GM19099 (cell line): ENCODE results near the gene JAG1.

ENCODE experiments used
- POLR2A ChIP-seq: IDR thresholded peaks from 3 replicates; pipeline ENCODE4 v1.6.1; 2011; ENCODE audit warnings: low read depth; ENCODE audit not compliant: insufficient read length; ENCODE audit errors: extremely low read depth

JAG1 gene

DNA sequence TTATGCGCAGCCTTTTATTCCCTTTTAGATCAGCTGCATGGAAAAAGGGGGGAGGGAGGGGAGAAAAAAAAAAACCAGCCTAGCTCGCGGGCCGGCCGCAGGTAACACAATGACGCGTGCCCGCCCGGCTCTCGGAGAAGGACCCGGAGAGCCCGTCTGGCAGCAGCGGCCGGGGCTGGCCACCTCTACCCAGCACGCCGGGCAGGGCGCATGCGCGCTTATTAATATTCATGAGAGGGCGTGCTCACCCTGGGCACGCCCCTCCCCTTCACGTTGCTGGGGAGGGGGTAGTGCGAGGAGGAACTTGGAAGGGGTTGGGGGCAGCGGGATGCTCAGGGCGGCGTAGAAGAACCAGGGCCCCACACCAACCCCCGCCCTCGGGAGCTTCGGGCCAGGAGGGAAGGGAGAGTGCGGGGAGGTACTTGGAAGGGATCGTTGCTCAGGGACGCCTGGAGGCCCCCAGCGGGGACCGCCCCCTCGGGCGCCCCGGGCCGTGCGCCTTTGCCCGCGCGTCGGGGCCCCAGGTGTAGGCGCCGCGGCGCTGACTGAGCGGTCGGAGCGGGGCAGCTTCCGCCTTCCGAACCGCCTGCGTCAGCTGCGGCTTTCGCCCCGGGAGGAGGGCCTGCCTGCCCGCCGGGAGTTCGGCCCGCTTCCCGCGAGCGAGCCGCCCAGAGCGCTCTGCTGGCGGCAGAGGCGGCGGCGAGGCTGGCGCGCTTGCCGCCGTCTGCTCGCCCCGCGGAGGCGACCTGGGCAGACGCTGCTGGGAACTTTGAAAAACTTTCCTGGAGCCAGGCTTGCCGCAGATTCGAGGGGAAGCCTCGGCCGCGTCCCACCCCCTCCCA is at the start of gene JAG1:
Gene JAG1 (minus strand): TSS at position 158 of the 842 bp plus-strand sequence. CDS start 469 bp downstream, outside the sequence.
- TF ChIP-seq POLR2A: peak; percentile 49

DNA sequence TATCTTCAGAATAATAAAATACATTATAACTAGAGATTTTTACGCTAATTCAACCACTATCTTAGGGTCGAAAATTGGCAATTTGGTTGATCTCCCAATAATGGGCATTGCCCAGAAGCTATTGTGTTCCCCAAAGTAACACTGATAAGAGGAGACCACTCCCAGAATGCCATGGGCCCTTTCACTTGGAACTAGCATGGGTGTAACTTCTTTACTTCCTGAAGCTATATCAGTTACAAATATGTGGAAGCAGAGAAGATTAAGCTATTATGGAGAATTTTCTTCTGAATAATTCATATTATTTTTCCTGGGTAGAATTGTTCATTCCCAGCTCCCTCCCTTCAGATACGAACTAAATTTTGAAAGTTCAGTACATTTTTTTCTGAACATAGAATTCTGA is 48.2 kb upstream of the JAG1 start:
- no peak for TF ChIP-seq POLR2A

DNA sequence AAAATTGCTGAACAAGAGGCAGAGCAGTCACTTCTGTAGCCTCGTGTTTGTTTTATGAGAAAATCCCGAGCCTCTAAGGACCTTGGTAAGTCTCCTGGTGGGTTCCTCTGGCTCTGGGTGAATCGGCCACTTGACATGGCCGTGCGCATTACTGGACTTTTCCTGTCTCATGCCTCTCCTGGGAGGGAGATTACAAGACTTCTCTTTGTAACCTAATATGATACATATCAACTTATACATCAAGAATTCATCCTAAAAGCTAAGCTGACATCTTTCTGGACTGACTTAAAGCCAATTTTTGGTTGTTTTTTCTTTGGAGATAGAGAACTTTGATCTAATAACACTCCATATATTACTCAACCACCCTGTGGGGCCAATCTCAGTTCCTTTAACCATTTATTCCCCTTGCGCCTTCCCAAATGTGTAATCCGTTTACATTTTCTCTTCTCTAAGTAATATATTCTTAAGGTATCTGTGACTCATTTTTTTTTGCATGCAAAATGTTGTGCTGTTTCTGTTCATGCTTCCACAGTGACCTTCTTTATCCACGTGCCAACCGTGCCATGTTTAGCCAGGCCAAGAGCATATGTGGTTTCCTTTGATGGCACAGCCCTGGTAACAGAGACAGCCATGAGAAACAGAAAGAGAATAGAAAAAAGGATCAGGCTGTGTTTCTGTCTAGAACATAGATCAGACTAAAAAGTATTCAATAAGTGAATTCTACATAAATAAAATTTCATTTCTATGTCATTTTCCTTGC is 47.5 kb upstream of the JAG1 start:
- no peak for TF ChIP-seq POLR2A

DNA sequence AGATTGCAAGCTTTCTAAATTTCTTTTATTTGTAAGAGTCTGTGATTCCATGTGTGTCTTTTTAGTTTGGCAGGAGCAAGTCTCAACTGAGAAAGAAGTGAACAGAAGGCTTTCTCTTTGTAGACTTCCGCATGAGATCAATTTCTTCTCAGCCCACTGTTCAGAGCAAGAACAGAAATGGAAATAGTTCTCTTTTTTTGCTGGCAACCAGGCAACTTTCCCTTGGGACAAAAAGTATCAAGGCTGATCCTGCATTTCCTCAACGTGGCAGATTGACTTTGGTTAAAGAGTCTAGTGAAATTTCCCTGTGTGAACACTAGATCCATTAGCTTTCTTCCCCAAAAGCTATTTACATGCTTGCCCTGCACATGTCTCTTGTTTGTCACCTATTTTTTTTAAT is 46.8 kb upstream of the JAG1 start:
- TF ChIP-seq POLR2A: no peak

DNA sequence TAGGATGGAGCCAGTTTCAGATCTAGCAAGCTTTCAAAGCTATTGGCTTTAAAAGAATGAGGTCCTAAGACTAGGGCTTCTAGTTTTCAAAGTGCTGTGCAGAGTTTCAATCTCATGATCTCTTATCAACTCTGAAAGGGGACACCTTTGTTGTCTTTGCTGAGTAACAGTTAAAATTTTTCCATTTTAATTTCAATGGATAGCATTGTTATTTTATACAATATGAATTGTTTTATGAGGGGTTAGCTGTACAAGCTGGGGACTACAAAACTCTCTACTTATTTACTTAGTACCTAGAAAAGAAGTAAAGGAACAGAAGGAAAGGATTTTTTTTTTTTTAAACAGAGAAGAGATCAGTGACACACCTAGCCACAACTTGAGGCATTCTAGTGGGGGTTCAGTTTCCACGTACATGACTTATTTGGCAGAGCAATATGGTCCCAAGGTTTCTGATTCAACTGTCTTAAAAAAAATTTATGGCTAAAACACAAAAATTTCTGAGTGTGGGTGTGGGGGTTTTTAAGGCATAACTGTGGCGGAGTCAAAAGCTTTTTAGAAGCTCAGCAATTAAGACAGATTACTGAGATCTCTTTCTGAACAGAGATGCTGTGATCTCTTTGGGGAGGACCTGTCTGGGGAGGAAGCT is 46.1 kb upstream of the JAG1 start:
- TF ChIP-seq POLR2A: no peak

DNA sequence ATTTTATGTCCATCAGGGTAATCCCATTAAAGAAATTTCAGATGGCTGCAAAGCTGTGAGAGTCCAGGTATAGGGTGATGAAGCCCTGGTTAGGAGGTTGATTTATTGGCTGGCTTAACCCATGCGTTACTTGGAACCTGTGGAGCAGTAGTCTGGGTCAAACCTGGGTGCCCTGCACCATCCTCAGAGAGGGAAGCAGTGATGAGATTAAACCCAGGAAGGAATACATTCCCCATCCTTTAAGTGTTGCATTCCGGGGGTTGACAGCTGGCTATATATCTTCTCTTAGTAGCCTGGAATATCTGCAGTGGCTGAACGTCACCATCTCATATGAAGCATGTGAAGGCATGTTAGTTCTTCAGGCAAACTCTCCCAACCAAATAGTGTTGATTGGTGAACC is 44.9 kb upstream of the JAG1 start:
- TF ChIP-seq POLR2A: no peak

DNA sequence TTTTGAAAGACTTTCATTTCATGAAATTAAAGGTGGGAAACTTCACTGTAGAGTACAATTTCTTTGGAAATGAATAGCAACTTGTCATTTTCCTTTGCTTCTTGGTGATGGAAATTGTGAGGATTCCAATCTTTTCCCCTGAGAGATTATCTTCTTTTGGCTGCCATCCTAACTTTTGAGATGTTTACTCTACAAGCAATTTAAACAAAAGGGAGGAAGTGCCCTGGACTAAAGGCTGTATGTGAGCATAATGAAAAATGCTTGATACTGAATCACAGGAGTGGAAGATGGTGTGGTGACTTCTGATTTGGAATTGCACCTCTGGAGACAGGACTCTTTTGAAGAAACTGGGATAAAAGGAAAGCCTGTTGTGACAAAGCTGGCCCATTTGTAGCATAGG is 43.1 kb upstream of the JAG1 start:
- TF ChIP-seq POLR2A: no peak

DNA sequence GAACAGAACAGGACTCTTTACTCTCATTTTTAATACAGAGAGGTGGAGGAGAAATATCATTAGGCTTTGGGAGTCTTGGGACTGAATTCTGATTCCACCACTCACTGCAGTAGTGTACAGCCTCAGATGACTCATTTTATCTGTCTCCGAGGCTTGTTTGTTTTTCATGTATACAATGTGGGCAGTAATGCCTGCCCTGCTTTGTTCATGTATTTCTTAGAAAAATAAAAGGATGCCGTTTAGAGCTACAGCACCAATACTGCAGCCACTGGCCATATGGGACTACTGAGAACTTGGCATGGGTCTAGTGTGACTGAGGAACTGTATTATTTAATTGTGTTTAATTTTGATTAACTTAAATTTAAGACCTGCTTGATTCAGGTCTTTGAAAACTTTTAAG is 41.2 kb upstream of the JAG1 start:
- no peak for TF ChIP-seq POLR2A

DNA sequence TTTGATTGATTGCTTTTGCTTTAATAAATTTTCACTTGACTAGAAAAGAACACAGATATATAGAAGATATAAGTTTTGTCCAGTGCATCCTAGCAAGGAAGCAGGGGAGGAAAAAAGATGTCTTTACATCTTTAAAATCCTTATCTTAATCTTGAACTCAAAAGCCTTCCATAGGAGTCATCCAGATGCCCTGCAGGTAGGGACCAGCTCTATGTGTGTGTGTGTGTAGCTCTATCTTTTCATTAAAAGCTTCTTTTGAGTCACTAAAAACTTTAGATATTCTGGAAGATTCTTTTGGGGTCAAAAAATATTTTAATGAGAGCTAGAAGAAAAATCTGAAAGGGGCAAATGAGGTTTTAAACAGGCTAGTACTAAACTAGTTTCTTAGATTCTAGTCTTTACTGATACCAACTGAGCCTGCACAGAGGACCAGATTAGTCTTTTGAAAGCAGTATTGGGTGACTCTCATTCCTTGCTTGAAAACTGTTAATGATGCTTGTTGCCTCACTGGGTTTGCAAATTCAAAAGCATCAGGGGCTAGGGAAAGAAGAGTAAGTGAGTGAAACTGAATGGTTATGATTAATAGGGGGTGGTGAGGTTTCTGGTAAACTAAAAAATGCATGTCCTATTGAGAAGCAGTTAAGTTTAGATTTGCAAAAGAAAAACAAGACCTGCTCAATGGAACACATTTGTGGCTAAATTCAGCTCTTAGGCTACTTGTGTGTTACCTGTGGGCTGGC is 40.6 kb upstream of the JAG1 start:
- no peak for TF ChIP-seq POLR2A

DNA sequence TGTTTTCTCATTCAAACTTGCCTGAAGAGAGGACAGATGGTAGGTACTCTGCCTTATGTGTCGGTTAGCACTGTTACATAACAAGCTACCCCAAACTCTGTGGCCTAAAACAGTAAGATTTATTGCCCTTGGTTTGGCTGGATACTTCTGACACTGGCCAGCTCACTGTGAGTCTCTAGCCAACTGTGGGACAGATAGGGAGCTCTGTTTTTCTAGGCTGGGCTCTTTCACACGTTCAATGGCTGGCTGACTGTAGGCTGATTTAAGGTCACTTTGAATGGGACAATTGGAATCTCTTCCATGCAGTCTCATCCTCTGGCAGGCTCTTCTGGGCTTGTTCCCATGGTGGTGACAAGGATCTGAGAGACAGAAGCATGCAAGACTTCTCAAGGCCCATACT is 39.4 kb upstream of the JAG1 start:
- no peak for TF ChIP-seq POLR2A

DNA sequence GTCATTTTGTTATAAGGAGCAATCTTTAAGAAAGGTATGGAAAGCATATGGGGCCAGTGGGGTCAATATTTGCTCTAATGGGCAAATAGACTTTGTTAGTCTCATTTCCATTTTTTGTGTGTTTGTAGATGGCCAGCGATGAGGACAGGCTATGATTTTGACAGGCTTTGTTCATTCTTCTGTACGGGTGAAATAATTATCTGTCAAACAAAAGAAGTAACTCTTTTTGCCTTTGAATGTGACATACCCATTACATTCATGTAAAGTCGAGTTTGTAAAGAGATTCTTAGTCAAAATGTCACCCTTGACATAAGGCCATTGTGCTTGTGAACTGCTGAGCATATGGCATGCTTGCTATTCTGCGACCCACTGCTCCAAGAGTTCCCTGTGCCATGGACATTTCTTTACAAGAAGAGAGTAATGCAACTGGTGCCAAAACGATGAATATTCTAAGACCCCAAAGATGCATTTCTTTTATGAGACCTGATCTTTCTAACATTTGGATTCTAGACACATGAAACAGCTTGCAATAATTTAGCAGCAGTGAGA is 38.2 kb upstream of the JAG1 start:
- TF ChIP-seq POLR2A: no peak

DNA sequence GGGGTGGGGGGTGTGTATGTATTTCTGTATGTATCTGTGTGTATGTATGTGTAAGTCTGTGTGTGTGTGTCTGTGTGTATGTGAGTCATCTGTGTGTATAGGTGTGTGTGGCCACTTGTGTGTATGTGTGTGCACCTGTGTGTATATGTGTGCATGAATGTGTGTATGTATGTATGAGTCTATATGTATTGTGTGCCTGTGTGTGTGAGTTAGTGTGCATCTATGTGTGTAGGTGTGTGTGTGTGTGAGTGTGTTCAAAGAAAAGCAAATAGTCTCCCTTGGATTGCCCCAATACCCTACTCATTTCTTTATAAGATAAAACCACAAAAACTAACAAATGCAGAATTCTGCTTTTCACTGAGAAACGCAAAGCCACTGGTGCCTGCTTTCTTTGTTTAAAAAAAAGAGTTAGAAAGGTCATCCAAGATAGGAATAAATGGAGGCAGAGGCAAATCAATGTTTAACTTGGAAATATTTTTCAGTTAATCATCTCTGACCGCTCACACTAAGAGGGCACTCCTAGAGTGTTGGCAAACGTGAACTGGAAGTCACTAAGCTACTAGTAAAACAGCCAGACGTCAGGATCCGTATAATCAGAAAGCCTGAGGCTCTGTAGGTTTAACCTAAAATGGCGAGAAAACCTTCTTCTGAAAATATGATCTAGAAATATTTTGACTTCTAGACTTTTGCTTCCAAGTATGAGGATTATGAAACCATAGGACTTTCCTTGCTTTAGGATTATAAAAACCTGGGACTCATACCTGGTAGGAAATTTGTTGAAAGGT is 37.4 kb upstream of the JAG1 start:
- TF ChIP-seq POLR2A: no peak

DNA sequence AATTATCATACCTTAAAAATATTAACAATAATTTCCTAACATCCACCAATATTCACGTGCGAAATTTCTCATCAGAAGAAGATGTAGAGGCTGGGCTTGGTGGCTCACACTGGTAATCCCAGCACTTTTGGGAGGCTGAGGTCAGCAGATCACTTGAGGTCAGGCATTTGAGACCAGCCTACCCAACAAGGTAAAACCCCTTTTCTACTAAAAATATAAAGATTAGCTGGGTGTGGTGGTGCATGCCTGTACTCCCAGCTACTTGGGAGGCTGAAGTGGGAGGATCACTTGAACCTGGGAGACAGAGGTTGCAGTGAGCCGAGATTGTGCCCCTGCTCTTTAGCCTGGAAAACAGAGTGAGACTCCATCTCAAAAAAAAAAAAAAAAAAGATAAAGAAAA is 36.1 kb upstream of the JAG1 start:
- TF ChIP-seq POLR2A: no peak
